GM21737 (cell line): ENCODE data around the gene NOVA2.

Source experiments
- ATAC-seq: cut with Tn5 transposase; IDR thresholded peaks from one replicate; pipeline ENCODE4 v1.9.1; 2021; ENCODE audit warnings: mild to moderate bottlenecking, moderate library complexity; ENCODE audit not compliant: unreplicated experiment

NOVA2 gene

DNA sequence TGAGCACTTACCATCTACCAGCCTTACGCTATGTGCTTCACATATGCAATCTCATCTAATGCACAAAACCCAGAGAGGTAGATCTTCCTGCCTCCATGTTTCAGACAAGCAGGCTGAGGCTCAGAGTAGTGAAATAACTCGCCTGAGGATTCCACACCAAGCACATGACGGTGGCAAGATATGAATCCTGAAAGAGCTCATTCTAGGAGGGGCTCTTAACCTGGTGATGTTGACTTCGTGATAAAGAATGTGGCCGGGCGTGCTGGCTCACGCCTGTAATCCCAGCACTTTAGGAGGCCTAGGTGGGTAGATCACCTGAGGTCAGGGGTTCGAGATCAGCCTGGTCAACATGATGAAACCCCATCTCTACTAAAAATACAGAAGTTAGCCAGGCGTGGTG, 5.0 kb downstream of the NOVA2 start:
- ATAC-seq, result no peak

- ATAC-seq, result no peak
These were observed 6.4 kb downstream of the NOVA2 start for GRCh38 chr19:45967246-45967645.

DNA sequence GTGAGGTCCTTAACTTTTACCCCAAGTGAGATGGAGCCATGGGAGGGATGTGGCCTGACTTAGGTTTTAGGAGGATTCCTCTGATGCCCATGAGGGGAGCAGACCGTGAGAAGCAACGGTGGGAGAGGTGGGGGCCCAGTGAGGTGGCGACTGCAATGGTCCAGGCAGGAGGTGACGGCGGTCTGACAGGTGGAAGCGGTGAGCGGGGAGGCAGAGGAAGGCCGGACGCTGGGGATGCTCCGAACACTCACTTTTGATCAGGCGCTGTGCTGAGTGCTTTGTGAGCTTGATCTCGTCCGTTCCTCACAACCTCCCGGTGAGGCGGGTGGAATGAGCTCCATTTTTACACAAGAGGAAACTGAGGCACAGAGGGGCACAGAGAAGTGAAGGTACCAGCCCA, 11.6 kb downstream of the NOVA2 start:
- no peak for ATAC-seq

- ATAC-seq, result no peak
These were observed 12.9 kb downstream of the NOVA2 start for GRCh38 chr19:45960595-45961235.

DNA sequence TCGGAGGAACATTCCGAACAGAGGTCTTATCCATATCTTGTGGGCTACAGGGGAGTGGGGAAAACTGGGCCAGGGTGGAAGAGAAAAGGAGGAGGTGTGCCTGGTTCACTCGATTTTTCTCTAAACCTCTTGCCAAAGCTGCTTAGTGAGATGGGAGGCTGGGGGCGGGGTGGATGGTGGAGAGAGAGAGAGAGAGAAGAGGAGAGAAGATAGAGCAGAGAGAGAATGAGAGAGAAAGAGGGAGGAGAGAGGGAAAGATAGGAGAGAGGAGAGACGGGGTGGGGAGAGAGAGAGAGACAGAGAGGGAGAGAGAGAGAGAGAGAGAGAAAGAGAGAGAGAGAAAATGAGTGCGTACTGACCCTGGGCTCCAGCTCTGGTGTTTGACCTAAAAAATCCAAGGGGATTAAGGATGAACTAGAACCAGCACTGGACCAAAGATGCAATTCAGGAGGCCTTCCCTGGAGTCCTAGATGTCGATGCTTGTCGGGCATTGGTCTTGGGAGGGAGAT, 14.1 kb downstream of the NOVA2 start:
- no peak for ATAC-seq

GRCh38 chr19:45958769-45959516, 14.7 kb downstream of the NOVA2 start:
- ATAC-seq, result no peak

DNA sequence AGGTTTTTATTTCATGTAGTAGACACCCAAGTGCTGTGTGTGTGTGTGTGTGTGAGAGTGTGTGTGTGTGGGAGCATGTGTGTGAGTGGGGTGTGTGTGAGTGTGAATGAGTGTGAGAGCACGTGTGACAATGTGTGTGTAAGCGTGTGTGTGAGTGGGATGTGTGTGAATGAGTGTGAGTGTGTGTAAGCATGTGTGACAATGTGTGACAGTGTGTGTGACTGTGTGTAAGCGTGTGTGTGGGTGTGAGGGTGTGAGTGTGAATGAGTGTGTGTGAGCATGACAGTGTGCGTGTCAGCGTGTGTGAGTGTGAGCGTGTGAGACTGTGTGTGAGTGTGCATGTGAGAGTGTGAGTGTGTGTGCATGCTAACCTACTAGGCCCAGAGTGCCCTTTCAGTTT, 15.3 kb downstream of the NOVA2 start:
- ATAC-seq, result no peak

DNA sequence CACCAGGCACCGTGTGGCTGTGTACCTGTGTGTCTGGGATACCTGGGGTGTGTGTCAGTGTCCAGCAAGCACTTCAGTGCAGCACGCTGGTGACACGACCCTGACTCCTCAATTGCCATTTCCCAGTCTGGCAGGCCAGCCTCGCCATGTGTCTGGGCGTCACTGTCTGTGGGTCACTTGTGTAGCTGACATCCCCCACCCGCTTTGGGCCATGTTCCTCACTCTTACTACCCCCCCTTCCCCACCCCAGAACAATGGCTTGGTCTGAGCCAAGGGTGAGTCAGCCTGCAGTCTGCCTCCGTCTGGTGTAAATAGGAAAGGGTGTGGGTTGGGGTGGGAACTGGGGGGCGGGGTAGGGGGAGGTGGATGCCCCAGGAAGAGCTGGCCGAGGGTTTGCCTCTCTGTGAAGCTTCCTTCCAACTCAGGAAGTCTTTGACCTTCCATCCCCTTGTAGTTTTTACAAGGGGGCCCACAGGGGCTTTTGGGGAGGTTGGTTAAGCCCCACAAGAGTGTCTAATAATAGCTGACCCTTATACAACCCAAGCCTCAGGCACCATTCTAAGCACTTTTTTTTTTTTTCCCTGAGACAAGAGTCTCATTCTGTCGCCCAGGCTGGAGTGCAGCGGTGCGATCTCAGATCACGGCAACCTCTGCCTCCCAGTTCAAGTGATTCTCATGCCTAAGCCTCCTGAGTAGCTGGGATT, 17.6 kb downstream of the NOVA2 start:
- no peak for ATAC-seq

DNA sequence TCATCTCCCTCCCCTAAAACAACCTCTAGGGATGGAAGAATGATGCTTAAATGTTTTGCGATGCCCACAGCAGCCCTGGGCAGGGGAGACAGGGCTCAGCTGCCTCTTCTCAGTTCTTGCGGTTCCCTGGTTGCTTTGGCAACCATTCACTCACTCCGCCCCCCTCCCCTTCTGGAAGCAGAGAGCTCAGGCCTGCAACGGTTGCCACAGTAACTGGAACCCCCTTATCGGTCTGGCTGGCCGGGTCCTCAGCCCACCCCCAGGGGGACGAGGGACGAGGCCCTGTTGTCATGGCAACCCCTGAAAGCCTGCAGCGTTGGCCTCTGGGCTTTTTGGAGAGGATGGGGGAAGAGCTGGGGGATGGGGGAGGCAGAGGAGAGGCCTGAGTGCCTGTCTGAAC, 19.5 kb downstream of the NOVA2 start:
- ATAC-seq, result no peak

- ATAC-seq, result no peak
These were observed 20.0 kb downstream of the NOVA2 start for GRCh38 chr19:45953676-45954075.

DNA sequence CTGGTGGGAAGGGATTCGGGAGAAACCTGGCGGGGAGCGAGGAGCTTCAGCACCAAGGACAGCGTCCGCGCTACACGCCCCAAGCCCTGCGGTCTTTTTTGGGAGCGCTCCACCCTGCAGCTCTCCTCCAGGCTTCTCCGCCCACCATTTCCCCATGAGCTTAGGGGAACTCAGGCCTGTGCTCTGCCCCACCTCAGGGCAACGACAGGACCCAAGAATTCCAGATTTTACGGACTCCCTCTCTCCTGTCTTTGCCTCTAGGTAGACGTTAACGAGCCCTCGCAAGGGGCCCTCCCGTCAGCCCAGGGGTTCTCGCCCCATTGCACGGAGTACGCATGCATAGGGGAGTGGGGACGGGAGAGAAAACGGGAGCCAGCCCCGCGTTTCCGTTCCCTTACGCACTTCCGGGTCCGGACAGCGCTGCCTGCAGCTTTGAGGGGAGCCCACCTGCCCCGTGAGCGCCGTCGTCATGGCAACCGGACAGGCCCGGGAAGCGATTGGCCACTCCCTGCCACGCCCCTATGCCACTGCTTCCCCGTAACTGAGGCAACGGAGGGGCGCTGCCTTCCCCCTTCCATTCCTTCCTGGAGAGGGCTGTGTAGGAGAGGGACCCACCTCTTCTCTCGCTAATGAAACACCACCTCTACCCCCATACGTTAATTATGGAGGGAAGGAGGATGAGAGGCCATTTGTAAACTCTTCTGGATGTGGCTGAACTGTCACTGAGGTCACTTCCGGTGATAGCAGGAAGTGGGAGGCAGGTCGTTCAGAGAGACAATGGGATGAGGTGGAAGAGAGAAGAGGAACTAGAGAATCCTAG, 20.8 kb downstream of the NOVA2 start:
- ATAC-seq, result no peak

DNA sequence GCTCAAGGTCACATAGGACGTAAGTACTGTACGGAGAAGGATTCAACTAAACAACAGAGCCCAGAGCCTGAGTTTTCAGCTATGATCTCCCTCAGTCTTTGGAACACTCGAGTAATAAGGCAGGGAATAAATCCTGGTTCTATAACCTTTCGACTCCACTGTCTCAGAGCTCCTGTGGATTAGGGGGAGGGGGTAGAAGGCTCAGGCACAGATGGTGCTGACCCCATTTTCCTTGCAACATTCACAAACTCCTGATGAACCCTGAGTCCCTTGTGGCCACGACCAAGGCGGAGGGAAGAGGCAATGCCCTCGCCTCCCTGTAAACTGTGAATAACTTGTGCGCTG, 21.4 kb downstream of the NOVA2 start:
- ATAC-seq, result no peak

- no peak for ATAC-seq
These were observed 25.7 kb downstream of the NOVA2 start for GRCh38 chr19:45947926-45948325.

GRCh38 chr19:45940515-45940805, 33.2 kb downstream of the NOVA2 start:
- ATAC-seq, result no peak

DNA sequence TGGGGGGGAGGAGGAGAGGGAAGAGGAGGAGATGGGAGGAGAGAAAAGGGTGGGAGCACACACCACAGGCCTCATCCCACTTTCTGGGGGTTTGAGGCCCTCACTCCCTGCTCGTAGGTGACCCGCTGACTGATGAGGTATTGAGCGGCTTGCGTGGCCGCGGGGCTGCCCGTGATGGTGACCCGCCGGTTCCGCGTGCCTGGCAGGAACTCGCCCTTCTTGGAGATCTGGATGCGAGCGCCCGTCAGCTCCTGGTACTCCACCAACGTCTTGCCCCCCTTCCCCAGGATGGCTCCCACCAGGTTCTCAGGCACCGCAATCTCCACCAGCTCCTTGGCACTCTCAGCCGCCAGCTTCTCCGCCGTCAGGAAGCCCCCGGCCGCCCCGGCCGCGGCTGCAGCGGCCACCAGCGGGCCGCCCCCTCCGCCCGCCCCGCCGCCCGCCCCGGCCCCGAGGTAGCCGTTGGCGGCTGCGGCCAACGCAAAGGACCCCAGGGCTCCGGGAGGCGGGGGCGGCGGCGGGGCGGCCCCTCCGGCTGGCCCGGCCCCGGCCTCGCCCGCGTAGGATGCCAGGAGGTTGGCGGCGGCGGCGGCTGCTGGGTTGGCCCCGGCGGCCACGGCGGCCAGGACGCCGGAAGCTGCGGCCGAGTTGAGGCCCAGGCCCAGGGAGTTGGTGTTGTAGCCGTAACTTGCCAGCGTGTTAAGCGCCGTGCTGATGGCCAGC, 33.7 kb downstream of the NOVA2 start:
- no peak for ATAC-seq

DNA sequence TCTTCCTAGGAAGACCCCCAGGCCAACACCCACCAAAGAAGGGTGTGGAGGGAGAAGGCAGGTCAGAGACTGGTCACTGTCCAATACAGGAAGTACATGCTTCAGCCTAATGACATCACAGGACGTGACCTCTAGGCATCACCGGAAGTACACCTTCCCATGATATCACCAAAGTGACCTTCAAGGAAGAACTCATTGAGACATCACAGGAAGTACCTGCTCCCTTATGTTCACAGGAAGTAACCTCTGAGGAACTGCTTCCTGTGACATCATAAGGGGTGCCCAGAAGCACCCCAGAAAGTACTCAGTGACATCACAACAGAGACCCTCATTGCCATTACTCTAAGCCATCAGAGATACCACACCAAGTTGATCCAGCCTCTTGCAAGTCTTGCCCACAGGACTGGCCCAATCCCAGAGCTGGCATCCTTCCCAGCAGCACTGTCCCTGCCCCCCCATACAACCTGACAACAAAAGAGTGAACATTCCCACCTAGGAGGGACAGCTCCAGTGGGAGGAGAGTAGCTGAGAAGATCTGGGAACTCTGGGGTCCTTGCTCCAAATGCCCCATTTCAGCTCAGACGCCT, 34.8 kb downstream of the NOVA2 start:
- ATAC-seq, result no peak

- no peak for ATAC-seq
These were observed 38.4 kb downstream of the NOVA2 start for GRCh38 chr19:45935267-45935666.

- ATAC-seq, result no peak
These were observed 39.0 kb downstream of the NOVA2 start for GRCh38 chr19:45934551-45935230.

GRCh38 chr19:45933759-45934158, 39.9 kb downstream of the NOVA2 start:
- no peak for ATAC-seq

DNA sequence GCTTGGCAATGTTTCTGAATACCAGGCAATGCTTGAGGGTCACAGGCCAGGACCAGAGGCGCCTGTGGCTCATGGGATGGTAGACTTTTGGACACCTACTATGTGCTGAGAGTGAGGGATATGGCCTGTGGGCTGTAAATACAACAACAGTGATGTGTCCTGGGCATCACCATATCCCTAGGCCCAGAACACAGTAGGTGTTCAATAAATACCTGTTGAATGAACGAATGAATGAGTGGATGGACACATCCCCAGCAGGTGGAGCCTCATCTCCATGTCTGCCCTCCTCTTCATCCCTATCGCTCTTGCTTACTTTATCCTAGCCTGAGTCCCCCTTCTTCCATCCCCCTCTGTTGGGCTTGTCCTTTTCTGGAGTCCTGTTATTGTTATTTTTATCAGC, 42.6 kb downstream of the NOVA2 start:
- ATAC-seq, result no peak
